ENCODE data around the gene SPCS2.

- no peak for TF ChIP-seq CTCF (IDR thresholded peaks at IDR 0.05)
- TF ChIP-seq POLR2A (IDR thresholded peaks at IDR 0.05): no peak
Measured at GRCh38 chr11:75011357-75011756, 62.3 kb downstream of the SPCS2 start.

All from Peyer's patch (tissue), 4 donors.